Measurements from ENCODE around the gene NODAL.
A peak's percentile ranks its signal among the peaks of the same experiment; 100 is the strongest.
"Not testable (repeated sequence)": the region's sequence is repeated elsewhere in the genome, so short reads cannot be mapped to it uniquely, and the experiment has no call there.

Gene NODAL

DNA sequence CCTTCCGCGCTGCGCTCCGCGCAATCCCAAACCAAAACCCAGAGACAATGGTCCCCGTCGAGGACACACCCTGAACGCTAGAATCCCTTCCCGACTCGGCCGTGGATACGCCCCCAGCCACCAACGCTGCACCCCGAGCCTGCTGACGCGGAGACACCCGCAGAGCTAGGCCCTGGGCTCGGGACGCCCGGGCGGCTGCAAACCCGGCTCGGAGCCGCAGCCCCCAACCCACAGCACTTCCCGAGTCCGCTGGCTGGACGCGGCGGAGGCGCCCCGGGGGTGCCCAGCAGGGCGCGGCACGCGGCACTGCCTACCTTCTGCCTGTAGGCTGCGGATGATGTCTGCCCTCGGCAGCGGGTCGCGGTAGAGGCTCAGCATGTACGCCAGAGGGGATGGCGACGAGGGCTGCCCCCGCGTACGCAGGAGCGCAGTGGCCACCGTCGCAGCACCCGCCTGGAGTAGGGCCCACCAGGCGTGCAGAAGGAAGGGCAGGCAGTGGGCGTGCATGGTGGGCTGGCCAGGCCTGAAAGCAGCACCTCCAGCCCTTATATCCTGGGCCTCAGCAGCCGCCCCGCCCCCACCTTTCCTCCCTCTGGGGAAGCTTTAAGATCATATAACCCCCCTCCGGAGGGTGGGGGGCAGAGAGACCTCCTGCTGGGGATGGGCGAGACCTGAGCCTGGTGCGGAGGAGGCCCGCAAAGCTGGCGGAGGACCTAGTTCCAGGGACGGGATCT lies at the start of gene NODAL:
TSS of gene NODAL (minus strand) at position 521 of the 734 bp plus-strand sequence. CDS start at position 507, 14 bp downstream.
- DNase-seq (ENCODE audit: low spot score): no peak

DNA sequence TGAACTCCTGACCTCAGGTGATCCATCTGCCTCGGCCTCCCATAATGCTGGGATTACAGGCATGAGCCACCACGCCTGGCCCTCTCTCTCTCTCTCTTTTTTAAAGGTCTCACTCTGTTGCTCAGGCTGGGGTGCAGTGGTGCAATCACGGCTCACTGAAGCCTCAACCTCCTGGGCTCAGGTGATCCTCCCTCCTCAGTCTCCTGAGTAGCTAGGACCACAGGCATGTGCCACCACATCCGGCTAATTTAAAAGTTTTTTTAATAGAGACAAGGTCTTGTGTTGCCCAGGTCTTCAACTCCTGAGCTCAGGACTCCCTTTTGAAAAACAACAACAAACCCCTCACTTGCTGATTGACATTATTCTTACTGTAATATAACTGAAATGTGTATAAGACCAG lies 48.7 kb upstream of the NODAL start:
- no peak for DNase-seq (ENCODE audit: low spot score)

DNA sequence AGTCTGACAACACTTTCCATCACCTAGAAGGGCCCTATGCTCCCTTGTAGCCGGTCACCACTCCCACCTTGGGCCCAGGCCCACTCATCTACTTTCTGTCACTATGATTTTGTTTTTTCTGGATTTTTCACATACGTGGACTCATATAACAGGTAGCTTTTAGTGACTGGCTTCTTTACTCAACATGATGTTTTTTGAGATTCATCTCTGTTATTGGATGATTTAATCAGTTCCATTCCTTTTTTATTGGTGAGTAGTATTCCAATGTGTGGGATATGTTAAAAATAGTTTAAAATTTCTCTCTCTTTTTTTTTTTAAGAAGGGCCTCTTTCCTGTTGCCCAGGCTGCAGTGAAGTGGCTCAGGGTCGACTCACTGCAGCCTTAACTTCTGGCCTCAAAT lies 46.3 kb upstream of the NODAL start:
- no peak for DNase-seq (ENCODE audit: low spot score)

DNA sequence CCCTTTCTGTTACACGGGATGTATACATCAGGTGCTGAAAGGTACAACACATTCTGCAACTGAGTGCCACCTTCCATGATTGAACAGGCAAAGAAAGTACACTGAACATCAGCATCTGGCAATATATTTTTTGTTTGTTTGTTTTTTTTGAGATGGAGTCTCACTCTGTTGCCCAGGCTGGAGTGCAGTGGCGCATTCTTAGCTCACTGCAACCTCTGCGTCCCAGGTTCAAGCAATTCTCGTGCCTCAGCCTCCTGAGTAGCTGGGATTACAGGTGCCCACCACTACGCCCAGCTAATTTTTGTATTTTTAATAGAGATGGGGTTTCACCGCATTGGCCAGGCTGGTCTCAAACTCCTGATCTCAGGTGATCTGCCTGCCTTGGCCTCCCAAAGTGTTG lies 42.4 kb upstream of the NODAL start:
- DNase-seq (ENCODE audit: low spot score): not testable (repeated sequence)

DNA sequence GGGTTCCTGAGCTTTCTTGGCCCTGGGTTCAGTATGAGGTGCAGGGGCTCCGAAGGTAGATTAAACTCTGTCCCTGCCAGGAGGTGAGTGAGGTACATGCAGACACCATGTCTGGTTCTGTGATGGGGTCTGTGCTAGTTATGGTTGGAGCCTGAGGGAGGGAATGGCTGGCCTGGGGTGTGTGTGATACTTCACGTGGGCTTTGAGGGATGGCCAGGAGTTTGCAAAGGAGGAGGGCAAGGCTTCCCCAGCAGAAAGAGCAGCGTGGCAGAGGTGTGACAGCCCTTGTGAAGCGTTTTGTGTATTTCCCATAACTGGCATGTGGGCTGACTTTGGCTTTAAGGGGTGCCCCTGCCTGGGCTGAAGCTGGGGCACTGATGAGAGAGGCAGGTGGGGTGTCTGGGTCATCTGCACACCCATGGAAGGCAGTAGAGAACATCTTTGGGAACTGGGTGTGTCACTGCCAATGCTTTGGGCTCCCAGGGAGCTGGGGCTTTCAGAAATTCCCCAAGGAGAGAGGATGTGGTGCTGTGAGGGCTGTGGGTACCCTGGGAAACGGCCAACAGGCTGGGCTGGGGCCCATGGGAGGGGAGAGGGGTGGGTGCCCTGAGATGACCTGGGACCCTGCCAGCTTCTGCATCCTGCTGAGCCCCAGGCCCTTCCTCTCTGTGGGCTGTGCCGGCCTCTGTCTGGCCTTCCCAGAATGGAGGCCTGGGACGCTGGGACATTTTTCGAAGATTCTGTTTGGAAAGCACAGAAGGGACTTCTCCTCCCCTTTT lies 41.7 kb upstream of the NODAL start:
- no peak for DNase-seq (ENCODE audit: low spot score)

DNA sequence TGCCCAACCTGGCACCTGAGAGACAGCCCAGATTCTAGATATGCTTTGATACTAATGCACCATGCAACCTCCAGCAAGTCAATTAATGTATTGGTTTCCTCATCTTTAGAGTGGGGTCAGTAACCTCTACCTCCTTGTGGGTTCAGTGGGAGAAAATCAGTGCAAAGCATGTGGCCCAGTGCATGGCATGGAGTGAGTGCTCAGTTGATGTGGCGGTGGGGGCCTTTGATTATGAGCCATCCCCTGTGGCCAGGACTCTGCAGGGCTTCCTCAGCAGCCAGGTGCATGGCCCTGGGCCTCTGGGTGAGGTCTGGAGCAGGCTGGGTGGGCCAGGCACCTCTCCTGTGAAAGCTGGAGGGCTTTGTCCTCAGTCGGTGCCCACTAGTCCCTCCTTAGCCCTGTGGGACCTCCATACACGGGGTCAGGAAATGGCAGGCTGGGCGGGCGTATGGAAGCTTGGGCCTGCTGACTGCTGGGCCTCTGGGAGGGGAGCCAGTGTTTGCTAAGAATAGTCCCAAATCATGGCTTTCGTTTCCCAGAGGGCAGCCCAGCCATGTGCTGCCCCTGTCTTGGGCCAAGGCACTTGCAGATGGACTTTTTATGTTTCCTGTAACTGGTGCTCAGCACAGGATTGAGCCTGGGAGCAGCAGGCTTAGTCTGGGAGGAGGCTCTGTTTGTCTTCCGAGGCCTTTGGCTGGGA lies 40.5 kb upstream of the NODAL start:
- DNase-seq (ENCODE audit: low spot score): no peak

DNA sequence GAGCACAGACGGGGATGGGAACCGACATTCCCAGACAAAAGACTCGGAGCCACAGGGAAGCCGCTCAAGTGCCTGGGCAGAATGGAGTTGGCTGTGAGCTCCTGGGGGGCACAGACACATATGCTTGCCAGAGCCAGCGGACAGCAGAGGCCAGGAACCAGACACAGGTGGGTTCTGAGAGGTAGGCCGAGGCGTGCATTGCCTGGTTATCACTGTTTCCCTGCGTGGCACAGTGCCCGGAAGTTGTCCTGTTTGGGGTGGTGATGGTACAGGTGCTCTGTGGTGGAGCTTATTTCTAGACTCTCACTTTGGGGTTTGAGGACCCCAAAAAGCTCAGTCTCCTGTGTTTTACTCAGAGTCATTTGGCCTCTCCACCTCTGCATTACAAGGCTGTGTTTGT lies 39.6 kb upstream of the NODAL start:
- DNase-seq (ENCODE audit: low spot score): no peak

DNA sequence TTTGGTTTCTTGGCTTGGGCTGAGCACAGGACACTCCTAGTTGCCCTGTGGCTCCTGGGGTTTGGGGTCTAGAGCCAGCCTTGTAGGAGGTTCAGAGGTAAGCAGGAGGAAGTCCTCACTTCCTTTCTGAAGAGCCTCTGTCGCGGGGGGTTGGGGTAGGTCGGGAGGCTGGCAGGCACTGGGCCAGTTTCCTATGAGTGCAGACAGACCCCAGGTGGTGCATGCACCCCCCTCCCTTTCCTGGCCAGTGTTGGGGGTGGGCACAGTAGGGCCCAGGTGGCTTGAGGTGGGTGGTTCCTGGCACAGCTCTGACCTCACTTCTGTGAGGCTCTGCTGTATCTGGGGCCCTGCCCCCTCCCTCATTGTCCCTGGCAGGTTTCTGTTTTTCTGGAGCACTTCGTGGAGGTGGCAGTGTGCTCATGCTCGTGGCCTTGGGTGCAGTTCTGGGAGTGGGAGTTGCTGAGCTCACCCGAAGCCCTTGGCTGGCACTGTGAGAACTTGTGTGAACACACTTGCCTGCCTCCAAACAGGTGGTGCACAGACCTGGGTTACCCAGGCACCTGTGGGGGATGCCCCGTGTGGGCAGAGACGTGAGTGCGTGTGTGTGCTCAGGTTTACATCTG lies 38.9 kb upstream of the NODAL start:
- DNase-seq (ENCODE audit: low spot score): no peak

DNA sequence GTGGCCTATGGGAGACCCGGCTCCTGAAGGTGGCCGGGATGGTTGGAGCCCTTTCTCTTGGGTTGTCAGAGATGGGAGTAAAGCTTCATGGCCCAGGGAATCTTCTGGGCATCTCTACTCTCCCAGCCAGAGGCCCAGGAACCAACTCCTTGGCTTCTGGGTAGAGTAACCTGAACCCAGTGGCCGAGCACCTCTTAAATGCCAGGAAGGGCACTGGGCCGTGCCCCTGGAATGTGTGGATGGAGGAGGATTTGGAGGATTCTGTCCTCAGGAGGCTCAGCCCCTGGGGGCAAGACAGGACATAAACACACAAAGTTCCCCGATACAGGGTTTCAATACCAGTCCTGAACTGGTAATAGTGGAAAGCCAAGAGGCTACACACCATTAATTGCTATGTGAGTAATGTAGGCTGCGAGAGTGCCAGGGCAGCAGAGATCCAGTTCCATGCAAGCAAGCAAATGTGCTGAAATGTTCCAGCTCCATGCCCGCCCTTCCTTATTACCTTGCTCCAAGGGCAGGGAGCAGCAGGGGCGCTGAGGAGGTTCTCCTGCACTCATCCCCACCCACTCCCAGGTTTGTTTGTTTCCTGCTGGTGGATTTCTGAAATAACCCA lies 38.3 kb upstream of the NODAL start:
- DNase-seq (ENCODE audit: low spot score): no peak

DNA sequence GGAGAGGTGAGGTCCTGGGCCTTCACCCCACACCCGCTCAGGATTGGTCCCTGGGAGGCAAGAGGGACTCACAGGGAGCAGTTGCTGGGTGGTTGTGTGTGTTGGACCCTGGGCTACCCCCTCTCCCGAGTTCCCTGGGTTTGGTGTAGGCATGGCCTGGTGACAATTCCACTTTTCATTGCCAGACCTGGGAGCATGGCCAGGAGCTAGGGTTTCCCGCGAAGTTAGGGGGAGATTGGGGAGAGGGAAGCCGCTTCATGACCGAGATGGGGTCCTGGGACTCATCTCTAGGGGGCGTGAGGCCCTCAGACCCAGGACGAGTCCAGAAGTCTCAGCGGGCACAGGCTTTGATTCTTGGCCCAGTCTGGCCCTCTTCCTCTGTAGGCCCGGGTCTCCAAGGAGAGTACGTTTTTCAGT lies 37.7 kb upstream of the NODAL start:
- DNase-seq (ENCODE audit: low spot score): no peak

DNA sequence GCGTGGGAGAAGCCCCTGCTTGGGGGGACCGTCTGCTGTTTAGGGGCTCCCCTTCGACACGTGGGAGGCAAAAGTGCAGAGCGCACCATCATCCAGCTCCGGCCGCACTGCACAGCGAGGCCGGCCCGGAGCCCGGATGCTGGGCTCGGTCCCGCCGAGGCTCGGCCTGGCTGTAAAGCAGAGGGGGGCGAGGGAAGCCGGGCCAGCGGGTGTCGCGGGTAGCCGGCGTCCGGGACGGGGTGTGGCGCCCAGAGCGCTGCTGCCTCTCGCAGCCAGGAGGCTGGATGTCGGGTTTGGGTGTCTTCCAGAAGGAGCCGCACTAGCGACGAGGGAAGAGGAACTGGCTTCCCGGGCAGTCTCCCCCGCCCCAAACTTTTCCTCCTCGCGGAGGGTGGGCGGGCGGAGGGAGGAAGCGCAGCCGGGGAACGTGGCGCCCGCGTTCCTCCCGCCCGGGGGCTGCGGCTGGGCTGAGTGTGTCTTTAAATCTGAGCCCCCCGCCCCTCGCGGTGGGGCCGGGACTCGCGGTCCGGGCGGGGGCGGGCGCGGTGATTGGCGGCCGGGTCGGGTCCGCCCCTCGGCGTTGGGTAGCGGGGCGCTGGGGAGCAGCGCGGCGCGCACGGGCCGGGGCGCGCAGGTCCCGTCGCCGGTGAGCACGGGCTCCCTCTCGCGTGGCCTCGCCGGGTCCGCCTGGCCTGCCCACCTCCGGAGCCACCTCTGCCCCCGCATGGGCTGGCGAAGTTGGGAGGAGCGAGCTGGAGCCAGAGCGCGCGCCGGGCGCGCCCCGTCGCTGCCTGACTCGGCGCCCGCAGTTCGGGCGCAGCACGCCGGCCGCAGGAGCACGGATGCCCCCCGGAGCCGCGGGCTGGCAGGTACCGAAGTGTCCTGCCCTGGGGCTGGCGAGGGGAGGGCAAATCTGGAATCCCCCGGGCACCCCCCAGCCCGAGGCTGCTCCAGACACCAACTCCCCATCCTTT lies 37.0 kb upstream of the NODAL start, which contains the start of gene PALD1:
TSS of gene PALD1 (plus strand) at position 577 of the 974 bp plus-strand sequence. CDS start 47,185 bp downstream, outside the sequence.
- DNase-seq (ENCODE audit: low spot score): peak; percentile 78

DNA sequence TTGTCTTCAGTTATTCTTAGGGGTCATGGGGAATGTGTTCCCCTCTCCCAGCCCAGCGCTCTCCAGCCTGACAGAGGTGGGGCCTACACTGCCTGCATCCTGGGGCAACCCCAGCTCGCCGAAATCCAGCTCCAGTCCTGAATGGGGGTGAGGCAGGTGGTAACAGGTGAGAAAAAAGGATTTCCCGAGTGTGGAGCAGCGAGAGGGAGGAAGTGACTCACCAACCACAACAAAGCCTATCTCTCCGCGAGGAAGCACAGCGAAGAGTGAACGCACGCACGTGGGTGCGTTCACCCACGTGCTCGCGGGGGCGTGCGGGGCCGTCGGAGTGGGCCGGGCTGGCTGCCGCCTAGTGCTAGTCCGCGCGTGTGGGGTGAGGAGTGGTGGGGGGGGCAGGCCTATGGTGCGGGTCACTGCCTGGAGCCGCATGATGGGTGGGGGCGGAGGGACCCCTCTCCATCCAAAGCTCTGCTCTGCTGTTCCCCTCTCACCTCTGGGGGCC lies 36.2 kb upstream of the NODAL start:
- no peak for DNase-seq (ENCODE audit: low spot score)

DNA sequence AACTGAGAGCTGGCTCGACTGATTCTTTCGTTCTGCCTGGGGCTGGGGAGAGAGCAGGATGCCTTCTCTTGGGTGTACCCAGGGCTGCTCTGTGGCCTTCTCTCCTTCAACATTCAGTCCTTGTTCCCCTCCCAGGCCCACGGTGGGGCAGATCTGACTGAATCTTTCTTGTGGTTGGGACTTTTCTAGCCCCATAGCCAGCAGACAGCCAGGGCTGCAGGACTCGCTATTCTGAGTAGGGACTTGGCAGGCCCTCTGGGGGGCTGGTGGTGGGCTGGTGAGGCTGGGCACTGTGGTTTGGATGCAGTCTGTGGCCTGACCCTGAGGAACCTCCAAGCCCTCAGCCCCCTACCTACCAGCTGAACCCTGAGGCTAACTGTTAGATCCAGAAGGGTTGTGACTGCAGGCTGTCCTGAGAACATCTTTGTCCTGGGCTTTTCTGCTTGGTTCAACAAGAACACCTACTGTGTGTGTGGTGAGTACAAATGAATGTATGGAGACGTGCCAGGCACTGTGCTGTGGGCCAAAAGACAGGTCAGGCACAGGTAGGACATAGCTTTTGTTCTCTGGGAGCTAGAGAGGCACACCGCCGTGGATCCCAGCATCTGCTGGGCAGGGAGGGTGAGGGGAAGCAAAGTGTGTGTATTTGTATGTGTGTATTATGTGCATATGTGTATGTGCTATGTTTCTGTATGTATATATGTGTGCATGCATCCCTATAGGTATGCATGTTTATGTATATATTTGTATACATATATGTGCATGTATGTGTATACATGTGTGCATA lies 35.0 kb upstream of the NODAL start:
- DNase-seq (ENCODE audit: low spot score): no peak

DNA sequence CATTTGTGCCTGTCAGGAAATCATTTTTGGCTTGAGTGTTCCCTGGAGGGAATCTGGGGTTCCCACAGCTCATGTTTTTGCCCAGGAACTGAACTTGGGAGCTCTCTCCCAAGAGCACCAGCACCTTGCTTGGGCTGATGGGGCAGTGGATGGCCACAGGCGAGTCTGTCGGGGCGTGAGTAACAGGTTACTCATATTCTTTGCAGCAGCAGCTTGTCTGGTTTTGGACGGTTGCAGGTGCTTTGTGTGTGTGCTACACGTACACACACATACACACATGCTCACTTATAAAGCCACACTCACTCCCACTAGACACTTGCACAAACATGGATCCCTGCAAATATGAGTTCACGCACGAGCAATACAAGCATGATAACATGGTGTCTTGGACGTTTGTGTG lies 34.2 kb upstream of the NODAL start:
- no peak for DNase-seq (ENCODE audit: low spot score)

DNA sequence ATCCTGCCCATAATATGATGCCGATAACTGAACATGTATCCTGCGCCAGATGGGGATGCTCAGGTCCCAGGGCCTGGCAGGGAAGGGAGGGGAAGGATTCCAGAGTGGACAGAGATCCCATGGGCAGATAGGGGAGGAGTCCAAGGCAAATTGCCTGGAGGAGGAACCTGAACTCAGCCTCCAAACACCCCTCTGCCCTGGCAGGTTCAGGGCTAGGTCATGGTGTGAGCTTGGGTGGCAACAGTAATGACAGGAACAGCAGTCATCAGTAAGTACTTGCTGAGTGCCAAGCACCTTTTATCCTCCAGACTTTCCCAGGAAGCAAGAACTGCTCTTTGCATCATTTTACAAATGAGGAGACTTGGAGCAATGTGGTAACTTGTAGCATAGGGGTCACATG lies 33.3 kb upstream of the NODAL start:
- no peak for DNase-seq (ENCODE audit: low spot score)

DNA sequence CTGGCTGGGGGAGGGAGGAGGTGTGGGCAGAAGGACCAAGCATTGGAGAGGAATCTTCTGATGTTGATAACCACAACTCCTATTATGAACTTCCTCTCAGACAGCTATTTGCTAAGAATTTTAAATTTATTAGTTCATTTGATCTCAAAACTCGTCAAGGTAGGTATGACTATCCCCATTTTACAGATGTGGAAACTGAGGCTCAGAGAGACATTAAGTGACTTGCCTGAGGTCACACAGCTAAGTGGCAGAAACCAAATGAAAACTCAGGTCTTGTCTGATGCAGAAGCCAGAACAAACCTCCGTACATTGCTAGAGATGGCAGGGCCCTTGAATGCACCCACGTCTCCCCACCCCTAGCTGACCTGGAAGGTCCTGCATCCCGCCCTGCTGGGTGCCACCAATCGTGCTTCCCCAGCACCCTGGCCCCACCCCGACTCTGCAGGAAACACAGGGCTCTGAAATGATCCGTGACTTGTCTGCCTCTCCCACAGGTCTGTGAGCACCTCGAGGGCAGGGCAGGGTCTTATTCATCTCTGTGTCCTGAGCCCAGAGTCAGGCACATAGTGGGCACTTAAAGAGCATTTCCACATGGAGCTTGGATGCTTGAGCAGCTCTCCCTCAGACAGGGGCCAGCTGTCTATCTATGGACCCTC lies 31.4 kb upstream of the NODAL start:
- no peak for DNase-seq (ENCODE audit: low spot score)

DNA sequence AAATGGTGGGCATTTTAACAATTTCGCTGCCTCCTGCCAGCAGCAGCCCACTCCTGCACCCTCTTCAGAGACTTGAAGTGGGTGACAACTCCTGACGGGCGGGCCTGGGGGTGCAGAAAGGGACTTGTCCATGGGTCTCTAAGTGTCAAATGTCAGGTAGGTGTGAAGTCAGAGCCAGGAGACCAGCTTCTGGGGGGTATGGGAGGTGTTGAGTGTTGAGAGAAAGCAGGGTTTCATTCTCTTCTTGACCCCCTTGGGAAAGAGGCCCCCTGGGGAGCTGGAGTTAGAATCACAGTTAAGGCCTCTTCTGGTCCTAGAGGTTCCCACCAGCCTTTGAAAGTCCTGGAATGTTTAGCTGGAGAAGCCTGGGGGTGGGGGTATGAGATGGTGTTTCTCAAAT lies 25.5 kb upstream of the NODAL start:
- no peak for DNase-seq (ENCODE audit: low spot score)

DNA sequence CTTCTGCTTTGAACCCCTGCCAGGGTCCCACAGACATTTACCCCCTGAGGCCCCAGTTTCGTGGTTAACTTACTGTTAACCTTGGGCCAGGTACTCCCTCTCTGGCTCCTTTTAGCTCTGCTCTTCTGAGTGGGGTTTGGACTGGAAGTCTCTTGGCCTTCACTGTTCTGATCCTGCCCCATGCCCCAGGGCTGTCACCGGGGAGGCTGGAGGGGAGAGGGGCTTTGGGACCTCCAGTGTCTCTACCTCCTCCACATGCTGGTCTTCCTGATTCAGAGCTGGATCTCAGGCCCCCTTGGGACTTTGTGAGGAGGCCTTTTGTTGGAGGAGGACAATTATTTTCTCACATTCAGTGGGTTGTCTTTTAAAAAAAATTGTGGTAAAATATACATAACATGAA lies 24.4 kb upstream of the NODAL start:
- no peak for DNase-seq (ENCODE audit: low spot score)

DNA sequence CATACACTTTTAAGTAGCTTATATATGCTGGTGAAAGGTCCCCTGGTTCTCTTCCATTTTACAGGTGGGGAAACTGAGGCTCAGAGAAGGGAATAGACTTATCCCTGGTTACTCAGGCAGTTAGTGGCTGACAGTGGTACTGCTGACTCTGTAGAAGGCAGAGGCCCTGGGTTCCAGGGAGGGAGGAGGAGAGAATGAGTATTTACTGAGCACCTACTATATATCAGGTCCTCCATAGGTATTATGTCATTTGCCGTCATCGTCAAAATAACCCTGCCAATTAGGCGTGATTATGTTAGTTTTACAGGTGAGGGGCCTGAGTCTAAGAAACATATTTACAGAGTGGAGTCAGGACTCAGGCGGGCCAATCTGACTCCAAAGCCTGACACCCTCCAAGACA lies 23.8 kb upstream of the NODAL start:
- DNase-seq (ENCODE audit: low spot score): no peak
